ENCODE data around the gene KREMEN1.

- TF ChIP-seq CTCF (IDR thresholded peaks at IDR 0.05; ENCODE audit: low read depth, low read length) (no peak), POLR2A (IDR thresholded peaks at IDR 0.05; ENCODE audit: extremely low read depth, insufficient read length) (no peak)
These were observed 130.9 kb downstream of the KREMEN1 start for GRCh38 chr22:29203488-29204454.

All from NB4 (cell line).